Measurements from ENCODE around the gene S100A3. TPM values are rescaled to one million over a fixed set of nuclear protein-coding genes. Genes with fewer than 3 reads are reported as not detected.

The S100A3 gene
- total RNA-seq, result 1 to 10 TPM in 3 of 7 donors, under 1 TPM in 1, not detected in 3; 0.48 to 2.5 (median 1.3) TPM
- polyA plus RNA-seq, result 1 to 10 TPM in 1 of 2 donors, not detected in 1; 2.2 TPM
- long read RNA-seq, donor 1, result 0 reads
- long read RNA-seq, donor 2, result 0 reads
- long read RNA-seq, donor 3, partial matches to known transcripts, result 1 of 3 reads
- long read RNA-seq, donor 3, other reads (novel, unspliced or antisense), result 1 of 3 reads

- intact Hi-C loops (cut with DNase I), result no loop called here
- H3K4me3 ChIP-seq, result no peak within 1 kb of the TSS
- no peaks in the 10 kb centered on the region for H3K9me3 ChIP-seq
- H3K36me3 ChIP-seq, result no peaks in the 10 kb centered on the region
- H3K27ac ChIP-seq, result no peak within 1 kb of the TSS
- H3K4me1 ChIP-seq (ENCODE audit: insufficient read depth), result peaks cover 36% of the 10 kb centered on the region
- no peak for TF ChIP-seq POLR2A (IDR thresholded peaks at IDR 0.05)
- no peak for TF ChIP-seq EP300 (IDR thresholded peaks at IDR 0.05)
- no peak for TF ChIP-seq CTCF (IDR thresholded peaks at IDR 0.05)
- no peaks in the 10 kb centered on the region for H3K27me3 ChIP-seq
- WGBS, 3 donors, result 56 to 63% (median 61%) methylated on average over 14 of the region's 14 CpGs
- DNase-seq, result peak in 2 of 5 donors; percentile 67 to 77
These were observed at the start of gene S100A3 for GRCh38 chr1:153548722-153549688. S100A3 (minus strand) TSS chr1:153549258; CDS start chr1:153548485, 773 bp downstream.

- H3K4me3 ChIP-seq, result no peak overlapping the region
- no peaks in the 10 kb centered on the region for H3K9me3 ChIP-seq
- 77 to 84% (median 78%) methylated on average over 7 of the region's 7 CpGs for WGBS, 3 donors
- no peaks in the 10 kb centered on the region for H3K27me3 ChIP-seq
- intact Hi-C loops (cut with DNase I), result no loop called here
- no peaks in the 10 kb centered on the region for H3K36me3 ChIP-seq
- peaks cover under 1% of the 10 kb centered on the region for H3K4me1 ChIP-seq (ENCODE audit: insufficient read depth)
- no peak overlapping the region for H3K27ac ChIP-seq
- DNase-seq, result no peak
- TF ChIP-seq EP300 (IDR thresholded peaks at IDR 0.05), result no peak
- no peak for TF ChIP-seq CTCF (IDR thresholded peaks at IDR 0.05)
- no peak for TF ChIP-seq POLR2A (IDR thresholded peaks at IDR 0.05)
These were observed 49.5 kb upstream of the S100A3 start for GRCh38 chr1:153598309-153599172.

GRCh38 chr1:153597206-153597605 lies 48.1 kb upstream of the S100A3 start:
- intact Hi-C loops (cut with DNase I), result no loop called here
- no peaks in the 10 kb centered on the region for H3K36me3 ChIP-seq

More at GRCh38 chr1:153597206-153597605, 48.1 kb upstream of the S100A3 start:
- Histone ChIP-seq H3K27me3 (no peaks in the 10 kb centered on the region), H3K9me3 (no peaks in the 10 kb centered on the region), H3K4me3 (no peak overlapping the region), H3K27ac (no peak overlapping the region), H3K4me1 (ENCODE audit: insufficient read depth) (peaks cover 3% of the 10 kb centered on the region)
- DNase-seq, result no peak
- TF ChIP-seq CTCF (IDR thresholded peaks at IDR 0.05) (no peak), EP300 (IDR thresholded peaks at IDR 0.05) (no peak), POLR2A (IDR thresholded peaks at IDR 0.05) (no peak)
- 91 to 97% (median 92%) methylated on average over 6 of the region's 6 CpGs for WGBS, 3 donors
